Loucy (cell line): ENCODE results near the gene FXYD2.

Experiments
- CTCF ChIP-seq: fragments of 200-600 bp; sonication (generic); conservative IDR thresholded peaks from 2 replicates; pipeline ENCODE4 v1.5.1; 2014; ENCODE audit warnings: mild to moderate bottlenecking, antibody characterized with exemption, low read length
- EZH2phosphoT487 ChIP-seq: fragments of 200-600 bp; IDR thresholded peaks from 2 replicates; pipeline ENCODE4 v1.6.1; 2018; ENCODE audit warnings: antibody characterized with exemption, mild to moderate bottlenecking, moderate library complexity, borderline replicate concordance

GRCh38 chr11:117829369-117829725, 4.8 kb upstream of the FXYD2 start:
- TF ChIP-seq CTCF (no peak), EZH2phosphoT487 (no peak)
